ENCODE measurements around the gene ZNF181. TPM values are rescaled to one million over a fixed set of nuclear protein-coding genes. Genes with fewer than 3 reads are reported as not detected.

The ZNF181 gene
- total and polyA plus RNA-seq, 2 donors = 14.2 to 21.5 TPM

DNA sequence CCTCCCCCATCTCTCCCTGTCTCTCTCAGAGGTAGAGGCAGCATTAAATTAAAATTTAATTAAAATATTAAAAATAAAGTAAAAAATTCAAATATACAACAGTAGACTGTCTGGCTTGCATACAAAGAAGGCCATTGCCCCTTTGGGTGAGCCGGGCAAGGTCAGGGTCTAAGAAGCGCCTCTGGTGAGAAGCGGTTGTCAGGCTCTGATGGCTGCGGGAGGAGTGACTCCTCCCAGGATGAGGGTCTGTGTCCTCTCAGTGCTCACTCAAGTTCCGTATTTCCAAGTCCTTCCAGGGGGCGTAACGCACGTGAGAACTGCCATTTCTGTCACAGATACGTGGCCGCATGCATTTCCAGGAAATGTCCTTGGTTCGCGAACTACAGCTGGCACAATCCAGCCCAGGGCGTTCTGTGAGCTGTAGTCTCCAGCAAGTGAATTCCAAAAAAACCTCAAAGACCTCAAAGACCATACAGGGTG lies 737 bp upstream of the ZNF181 start:
- H3K27ac ChIP-seq (ENCODE audit: low read depth in 1 of 2, low read length in 1 of 2) = peak overlapping the region; percentile 83 to 95
- no peaks in the 10 kb centered on the region for H3K27me3 ChIP-seq (ENCODE audit: control insufficient read depth in 2 of 2, insufficient read depth in 1 of 2, low read length in 1 of 2)
- peaks cover 5 to 11% of the 10 kb centered on the region in 2 donors for H3K4me1 ChIP-seq (ENCODE audit: control insufficient read depth in 2 of 2, insufficient read depth in 2 of 2, low read length in 2 of 2)
- H3K4me3 ChIP-seq (ENCODE audit: low read length in 2 of 2) = peak overlapping the region; percentile 69 to 77
- DNase-seq (ENCODE audit: low read depth in 6 of 9, low spot score in 9 of 9) = no peak
- peaks cover 5 to 6% of the 10 kb centered on the region in 2 donors for H3K36me3 ChIP-seq (ENCODE audit: control insufficient read depth in 2 of 2, insufficient read depth in 2 of 2, low read length in 1 of 2)
- H3K9me3 ChIP-seq (ENCODE audit: control insufficient read depth in 2 of 2, insufficient read depth in 1 of 2, low read length in 1 of 2) = no peaks in the 10 kb centered on the region
- under 1% methylated on average over 13 of the region's 13 CpGs for WGBS

GRCh38 chr19:34734537-34735103 lies 577 bp downstream of the ZNF181 start:
- H3K9me3 ChIP-seq (ENCODE audit: control insufficient read depth in 2 of 2, insufficient read depth in 1 of 2, low read length in 1 of 2) = no peaks in the 10 kb centered on the region
- H3K36me3 ChIP-seq (ENCODE audit: control insufficient read depth in 2 of 2, insufficient read depth in 2 of 2, low read length in 1 of 2) = peaks cover 9 to 11% of the 10 kb centered on the region in 2 donors
- 24% methylated on average over 16 of the region's 16 CpGs for WGBS
- H3K4me3 ChIP-seq (ENCODE audit: low read length in 2 of 2) = peak overlapping the region; percentile 69 to 77
- peaks cover 5 to 11% of the 10 kb centered on the region in 2 donors for H3K4me1 ChIP-seq (ENCODE audit: control insufficient read depth in 2 of 2, insufficient read depth in 2 of 2, low read length in 2 of 2)
- peak in 5 of 9 donors; percentile 30 to 65 (median 48) for DNase-seq (ENCODE audit: low read depth in 6 of 9, low spot score in 9 of 9)
- peak overlapping the region; percentile 83 to 95 for H3K27ac ChIP-seq (ENCODE audit: low read depth in 1 of 2, low read length in 1 of 2)
- H3K27me3 ChIP-seq (ENCODE audit: control insufficient read depth in 2 of 2, insufficient read depth in 1 of 2, low read length in 1 of 2) = no peaks in the 10 kb centered on the region

DNA sequence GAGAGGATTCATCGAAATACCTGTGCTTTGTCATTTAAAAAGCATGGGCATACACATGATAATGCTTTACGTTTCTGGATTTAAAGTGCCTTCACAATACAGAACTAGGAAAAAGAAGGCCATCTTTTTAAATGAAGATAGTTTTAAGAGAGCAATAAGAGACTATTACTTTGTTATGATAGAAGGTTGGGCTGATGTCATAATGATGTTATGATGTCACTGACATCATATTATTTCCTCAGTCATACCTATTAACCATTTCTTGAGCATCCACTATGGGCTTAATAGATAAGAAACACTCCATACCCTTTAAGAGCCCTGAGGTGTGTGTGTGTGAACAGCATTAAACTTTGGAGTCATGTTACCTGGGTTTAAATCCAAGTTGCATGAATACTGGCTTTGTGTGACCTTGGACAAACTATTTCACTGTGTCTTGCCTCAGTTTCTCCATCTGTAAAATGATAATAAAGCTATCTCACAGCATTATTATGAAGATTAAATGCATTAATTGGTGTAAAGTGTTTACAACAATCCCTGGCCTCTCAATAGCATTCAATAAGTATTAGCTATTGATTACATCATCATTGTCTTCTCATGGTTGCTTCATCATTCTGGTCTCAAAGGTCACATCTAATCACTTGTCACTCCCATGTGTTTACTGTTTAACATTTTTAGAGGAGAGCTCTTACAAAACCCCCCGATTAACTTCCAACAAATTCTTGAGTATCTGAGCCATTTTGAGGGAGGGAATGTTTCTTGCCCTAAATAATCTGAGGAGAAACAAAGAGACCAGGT lies 11.1 kb downstream of the ZNF181 start:
- no peaks in the 10 kb centered on the region for H3K4me1 ChIP-seq (ENCODE audit: control insufficient read depth in 2 of 2, insufficient read depth in 2 of 2, low read length in 2 of 2)
- H3K4me3 ChIP-seq (ENCODE audit: low read length in 2 of 2) = no peak overlapping the region
- peaks cover 0 to 3% of the 10 kb centered on the region in 2 donors for H3K36me3 ChIP-seq (ENCODE audit: control insufficient read depth in 2 of 2, insufficient read depth in 2 of 2, low read length in 1 of 2)
- DNase-seq (ENCODE audit: low read depth in 6 of 9, low spot score in 9 of 9) = no peak
- peaks cover 0 to 3% of the 10 kb centered on the region in 2 donors for H3K9me3 ChIP-seq (ENCODE audit: control insufficient read depth in 2 of 2, insufficient read depth in 1 of 2, low read length in 1 of 2)
- no peaks in the 10 kb centered on the region for H3K27me3 ChIP-seq (ENCODE audit: control insufficient read depth in 2 of 2, insufficient read depth in 1 of 2, low read length in 1 of 2)
- over 99% methylated on average over 3 of the region's 3 CpGs for WGBS
- H3K27ac ChIP-seq (ENCODE audit: low read depth in 1 of 2, low read length in 1 of 2) = no peak overlapping the region

DNA sequence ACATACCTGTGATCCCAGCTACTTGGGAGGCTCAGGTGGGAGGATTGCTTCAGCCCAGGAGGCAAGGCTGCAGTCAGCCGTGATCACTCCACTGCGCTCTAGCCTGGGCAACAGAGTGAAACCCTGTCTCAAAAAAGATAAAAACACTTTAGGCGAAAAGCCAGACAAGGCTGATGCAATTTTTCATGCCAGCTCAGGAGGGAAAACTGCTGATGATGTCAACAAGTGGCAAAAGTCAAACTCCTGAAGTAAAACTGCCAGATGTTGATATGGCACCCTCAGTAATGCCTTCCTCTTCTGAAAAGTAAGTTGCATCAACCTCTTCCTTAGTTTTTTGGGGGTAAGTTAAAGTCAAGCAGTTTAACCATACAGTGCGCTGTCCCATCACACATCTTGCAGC lies 23.4 kb downstream of the ZNF181 start:
- Histone ChIP-seq H3K4me3 (ENCODE audit: low read length in 2 of 2) (no peak overlapping the region), H3K4me1 (ENCODE audit: control insufficient read depth in 2 of 2, insufficient read depth in 2 of 2, low read length in 2 of 2) (no peaks in the 10 kb centered on the region), H3K36me3 (ENCODE audit: control insufficient read depth in 2 of 2, insufficient read depth in 2 of 2, low read length in 1 of 2) (no peaks in the 10 kb centered on the region), H3K27ac (ENCODE audit: low read depth in 1 of 2, low read length in 1 of 2) (no peak overlapping the region), H3K9me3 (ENCODE audit: control insufficient read depth in 2 of 2, insufficient read depth in 1 of 2, low read length in 1 of 2) (peaks cover 4 to 26% of the 10 kb centered on the region in 2 donors), H3K27me3 (ENCODE audit: control insufficient read depth in 2 of 2, insufficient read depth in 1 of 2, low read length in 1 of 2) (no peaks in the 10 kb centered on the region)
- WGBS = 97% methylated on average over 4 of the region's 4 CpGs
- DNase-seq (ENCODE audit: low read depth in 6 of 9, low spot score in 9 of 9) = no peak

DNA sequence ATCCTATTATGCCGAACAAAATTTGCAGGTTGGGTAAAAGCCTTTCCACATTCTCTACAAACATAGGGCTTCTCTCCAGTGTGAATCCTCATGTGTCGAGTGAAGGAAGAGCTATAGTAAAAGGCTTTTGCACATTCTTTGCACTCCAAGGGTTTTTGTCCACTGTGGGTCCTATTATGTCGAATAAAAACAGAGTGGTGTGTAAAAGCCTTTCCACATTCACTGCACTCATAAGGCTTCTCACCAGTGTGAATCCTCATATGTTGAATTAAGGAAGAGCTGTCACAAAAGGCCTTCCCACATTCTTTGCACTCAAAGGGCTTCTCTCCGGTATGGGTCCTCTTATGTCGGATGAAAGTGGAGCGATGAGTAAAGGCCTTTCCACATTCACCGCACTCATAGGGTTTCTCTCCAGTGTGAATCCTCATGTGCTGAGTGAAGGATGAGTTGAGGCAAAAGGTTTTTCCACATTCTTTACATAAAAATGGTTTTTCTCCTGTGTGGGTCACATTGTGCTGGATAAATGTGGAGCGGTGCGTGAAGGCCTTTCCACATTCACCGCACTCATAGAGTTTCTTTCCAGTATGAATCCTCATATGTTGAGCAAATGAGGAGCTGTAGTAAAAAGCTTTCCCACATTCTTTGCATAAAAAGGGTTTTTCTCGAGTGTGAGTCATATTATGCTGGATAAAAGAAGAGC lies 25.3 kb downstream of the ZNF181 start:
- no peak overlapping the region for H3K27ac ChIP-seq (ENCODE audit: low read depth in 1 of 2, low read length in 1 of 2)
- H3K9me3 ChIP-seq (ENCODE audit: control insufficient read depth in 2 of 2, insufficient read depth in 1 of 2, low read length in 1 of 2) = peaks cover 4 to 23% of the 10 kb centered on the region in 2 donors
- no peaks in the 10 kb centered on the region for H3K4me1 ChIP-seq (ENCODE audit: control insufficient read depth in 2 of 2, insufficient read depth in 2 of 2, low read length in 2 of 2)
- DNase-seq (ENCODE audit: low read depth in 6 of 9, low spot score in 9 of 9) = no peak
- H3K27me3 ChIP-seq (ENCODE audit: control insufficient read depth in 2 of 2, insufficient read depth in 1 of 2, low read length in 1 of 2) = no peaks in the 10 kb centered on the region
- WGBS = 98% methylated on average over 11 of the region's 11 CpGs
- no peaks in the 10 kb centered on the region for H3K36me3 ChIP-seq (ENCODE audit: control insufficient read depth in 2 of 2, insufficient read depth in 2 of 2, low read length in 1 of 2)
- H3K4me3 ChIP-seq (ENCODE audit: low read length in 2 of 2) = no peak overlapping the region

GRCh38 chr19:34766386-34766785 lies 32.3 kb downstream of the ZNF181 start:
- Histone ChIP-seq H3K9me3 (ENCODE audit: control insufficient read depth in 2 of 2, insufficient read depth in 1 of 2, low read length in 1 of 2) (no peaks in the 10 kb centered on the region), H3K4me3 (ENCODE audit: low read length in 2 of 2) (no peak overlapping the region), H3K4me1 (ENCODE audit: control insufficient read depth in 2 of 2, insufficient read depth in 2 of 2, low read length in 2 of 2) (no peaks in the 10 kb centered on the region), H3K27me3 (ENCODE audit: control insufficient read depth in 2 of 2, insufficient read depth in 1 of 2, low read length in 1 of 2) (no peaks in the 10 kb centered on the region), H3K27ac (ENCODE audit: low read depth in 1 of 2, low read length in 1 of 2) (no peak overlapping the region), H3K36me3 (ENCODE audit: control insufficient read depth in 2 of 2, insufficient read depth in 2 of 2, low read length in 1 of 2) (peaks cover 11 to 24% of the 10 kb centered on the region in 2 donors)
- WGBS = 97% methylated on average over 2 of the region's 2 CpGs
- no peak for DNase-seq (ENCODE audit: low read depth in 6 of 9, low spot score in 9 of 9)

GRCh38 chr19:34767951-34768350 lies 33.9 kb downstream of the ZNF181 start:
- Histone ChIP-seq H3K27me3 (ENCODE audit: control insufficient read depth in 2 of 2, insufficient read depth in 1 of 2, low read length in 1 of 2) (no peaks in the 10 kb centered on the region), H3K4me3 (ENCODE audit: low read length in 2 of 2) (no peak overlapping the region), H3K36me3 (ENCODE audit: control insufficient read depth in 2 of 2, insufficient read depth in 2 of 2, low read length in 1 of 2) (peaks cover 11 to 24% of the 10 kb centered on the region in 2 donors), H3K4me1 (ENCODE audit: control insufficient read depth in 2 of 2, insufficient read depth in 2 of 2, low read length in 2 of 2) (peaks cover 7 to 10% of the 10 kb centered on the region in 2 donors), H3K9me3 (ENCODE audit: control insufficient read depth in 2 of 2, insufficient read depth in 1 of 2, low read length in 1 of 2) (no peaks in the 10 kb centered on the region), H3K27ac (ENCODE audit: low read depth in 1 of 2, low read length in 1 of 2) (no peak overlapping the region)
- WGBS = 97% methylated on average over 3 of the region's 3 CpGs
- no peak for DNase-seq (ENCODE audit: low read depth in 6 of 9, low spot score in 9 of 9)

DNA sequence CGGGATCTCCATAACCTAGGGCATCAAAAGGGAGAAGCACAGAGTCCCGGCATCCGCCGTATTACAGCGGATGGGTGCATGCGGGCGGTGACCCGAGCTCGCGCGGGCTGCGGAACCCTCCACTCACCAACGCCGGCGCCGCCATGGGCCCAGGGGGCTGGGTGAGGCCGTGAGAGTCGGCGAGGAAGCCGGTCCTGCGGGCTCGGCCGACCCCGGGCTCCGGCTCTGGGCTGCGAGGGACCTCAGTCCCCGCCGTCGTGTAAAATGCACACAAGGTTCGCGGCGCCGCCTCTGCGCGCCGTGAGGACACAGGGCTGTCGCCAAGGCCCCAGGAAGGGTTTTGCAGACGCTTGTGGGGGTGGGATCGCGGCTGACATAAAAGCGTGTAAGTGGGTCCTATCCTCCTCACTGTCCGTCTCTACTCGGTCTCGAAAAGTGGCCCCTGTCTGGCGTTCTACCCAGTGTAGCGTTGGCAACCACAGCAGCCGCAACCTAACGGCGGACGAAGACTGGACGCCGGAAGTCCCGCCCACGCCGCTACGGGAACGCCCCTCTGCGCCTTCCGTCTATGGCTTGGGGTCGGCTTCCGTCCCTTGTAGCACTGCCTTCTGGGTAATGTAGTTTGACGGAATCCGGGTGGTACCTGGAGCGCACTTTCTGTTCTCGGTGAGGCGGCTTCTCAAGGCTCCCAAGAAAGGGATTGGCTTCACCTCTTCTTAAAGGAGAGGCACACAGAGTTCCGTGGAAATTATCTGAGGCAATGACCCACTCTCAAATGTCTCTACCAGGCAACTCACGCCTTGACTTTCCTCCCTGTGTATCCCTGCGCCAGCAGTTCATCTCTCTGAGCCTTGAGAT lies 38.9 kb downstream of the ZNF181 start, which contains the start of gene ZNF599:
ZNF599 (minus strand) TSS at position 519 of the 858 bp plus-strand sequence; CDS start at position 145, 374 bp downstream.
- no peaks in the 10 kb centered on the region for H3K9me3 ChIP-seq (ENCODE audit: control insufficient read depth in 2 of 2, insufficient read depth in 1 of 2, low read length in 1 of 2)

More for the DNA sequence above, 38.9 kb downstream of the ZNF181 start, which contains the start of gene ZNF599:
- 4% methylated on average over 69 of the region's 69 CpGs for WGBS
- H3K4me1 ChIP-seq (ENCODE audit: control insufficient read depth in 2 of 2, insufficient read depth in 2 of 2, low read length in 2 of 2) = peaks cover 7 to 10% of the 10 kb centered on the region in 2 donors
- peak; percentile 84 to 96 (median 92) for DNase-seq (ENCODE audit: low read depth in 6 of 9, low spot score in 9 of 9)
- peak within 1 kb of the TSS; percentile 47 to 55 for H3K27ac ChIP-seq (ENCODE audit: low read depth in 1 of 2, low read length in 1 of 2)
- H3K36me3 ChIP-seq (ENCODE audit: control insufficient read depth in 2 of 2, insufficient read depth in 2 of 2, low read length in 1 of 2) = peaks cover 2 to 7% of the 10 kb centered on the region in 2 donors
- H3K4me3 ChIP-seq (ENCODE audit: low read length in 2 of 2) = peak within 1 kb of the TSS; percentile 59 to 79
- peaks cover 0 to 3% of the 10 kb centered on the region in 2 donors for H3K27me3 ChIP-seq (ENCODE audit: control insufficient read depth in 2 of 2, insufficient read depth in 1 of 2, low read length in 1 of 2)

All from thymus (tissue), 11 donors.